Liver (tissue), 9 donors: Measurements from ENCODE around the gene RIC8B. TPM values are rescaled to one million over a fixed set of nuclear protein-coding genes. Genes with fewer than 3 reads are reported as not detected.

ENCODE experiments used
- DNase-seq: peaks from one replicate; pipeline ENCODE4 v3.0.0-alpha.2; 2017; ENCODE audit warnings: low spot score
- H3K27ac ChIP-seq, 2 donors: one replicate each; pipeline ENCODE4 v1.7.0; 2013; ENCODE audit warnings: inconsistent platforms in 2 of 2, low read length in 2 of 2, control low read depth in 1 of 2, low read depth in 1 of 2, mild to moderate bottlenecking in 1 of 2
- H3K27me3 ChIP-seq, 4 donors: one replicate each; pipeline versions ENCODE4 v1.6.1 to v1.7.0; 2013; ENCODE audit warnings: low read length in 3 of 4, inconsistent platforms in 1 of 4, mild to moderate bottlenecking in 1 of 4, moderate library complexity in 1 of 4; ENCODE audit not compliant: control insufficient read depth in 4 of 4, insufficient read depth in 4 of 4
- H3K36me3 ChIP-seq, 4 donors: one replicate each; pipeline versions ENCODE4 v1.6.1 to v1.7.0; 2013; ENCODE audit warnings: low read length in 3 of 4, mild to moderate bottlenecking in 3 of 4, low read depth in 1 of 4, moderate library complexity in 1 of 4; ENCODE audit not compliant: control insufficient read depth in 4 of 4, insufficient read depth in 3 of 4
- H3K4me1 ChIP-seq, 4 donors: one replicate each; pipeline versions ENCODE4 v1.6.1 to v1.7.0; 2013; ENCODE audit warnings: low read length in 3 of 4, mild to moderate bottlenecking in 3 of 4, moderate library complexity in 1 of 4; ENCODE audit not compliant: control insufficient read depth in 4 of 4, insufficient read depth in 4 of 4
- H3K4me3 ChIP-seq, 3 donors: one replicate each; pipeline versions ENCODE4 v1.6.1 to v1.7.0; 2013; ENCODE audit warnings: low read length in 3 of 3, control low read depth in 1 of 3, low read depth in 1 of 3, mild to moderate bottlenecking in 1 of 3
- H3K9ac ChIP-seq, 2 donors: one replicate each; pipeline ENCODE4 v1.7.0; 2013; ENCODE audit warnings: low read length in 2 of 2, mild to moderate bottlenecking in 2 of 2, moderate library complexity in 2 of 2, control low read depth in 1 of 2, low read depth in 1 of 2
- H3K9me3 ChIP-seq, 4 donors: one replicate each; pipeline versions ENCODE4 v1.6.1 to v1.7.0; 2013; ENCODE audit warnings: low read length in 3 of 4; ENCODE audit not compliant: control insufficient read depth in 4 of 4
- FOXA1 ChIP-seq: IDR thresholded peaks from 2 replicates; pipeline ENCODE4 v1.6.1; 2016; ENCODE audit warnings: antibody characterized with exemption
- FOXA2 ChIP-seq: IDR thresholded peaks from 2 replicates; pipeline ENCODE4 v1.6.1; 2016; ENCODE audit warnings: antibody characterized with exemption
- GABPA ChIP-seq, 2 donors: IDR thresholded peaks in 1 of 2; conservative IDR thresholded peaks in 1 of 2; 2 replicates each; pipeline ENCODE4 v1.6.1; 2016; ENCODE audit warnings: antibody characterized with exemption in 2 of 2, mild to moderate bottlenecking in 1 of 2, moderate library complexity in 1 of 2
- HNF4A ChIP-seq, 2 donors: conservative IDR thresholded peaks; 2 replicates each; pipeline ENCODE4 v1.6.1; 2016; ENCODE audit warnings: antibody characterized with exemption in 2 of 2, mild to moderate bottlenecking in 2 of 2
- HNF4G ChIP-seq: IDR thresholded peaks from 2 replicates; pipeline ENCODE4 v1.6.1; 2016; ENCODE audit warnings: antibody characterized with exemption
- JUND ChIP-seq, 2 donors: IDR thresholded peaks; 2 replicates each; pipeline ENCODE4 v1.6.1; 2016; ENCODE audit warnings: antibody characterized with exemption in 2 of 2
- NR2F2 ChIP-seq: IDR thresholded peaks from 2 replicates; pipeline ENCODE4 v1.6.1; 2016; ENCODE audit warnings: antibody characterized with exemption
- RAD21 ChIP-seq, 2 donors: IDR thresholded peaks; 2 replicates each; pipeline ENCODE4 v1.6.1; 2016; ENCODE audit warnings: antibody characterized with exemption in 2 of 2, mild to moderate bottlenecking in 2 of 2
- SP1 ChIP-seq: IDR thresholded peaks from 2 replicates; pipeline ENCODE4 v1.6.1; 2018; ENCODE audit warnings: antibody characterized with exemption, mild to moderate bottlenecking
- TAF1 ChIP-seq: conservative IDR thresholded peaks from 2 replicates; pipeline ENCODE4 v1.6.1; 2016; ENCODE audit warnings: antibody characterized with exemption, mild to moderate bottlenecking
- YY1 ChIP-seq: IDR thresholded peaks from 2 replicates; pipeline ENCODE4 v1.6.1; 2016; ENCODE audit warnings: antibody characterized with exemption, mild to moderate bottlenecking
- WGBS: extraction: QIAGEN DNeasy Blood & Tissue Kit; methylation state at CpG from one replicate; pipeline ENCODE4 v1.1.7; 2013; 5-methylcytosine and 5-hydroxymethylcytosine counted together
- polyA plus RNA-seq, 2 donors: library from polyadenylated mRNA; stranded (reverse) in 1 of 2; unstranded in 1 of 2; fragments of 200-250 nt in 1 of 2; fragments of >200 nt in 1 of 2; fragmentation: Nextera tagmentation in 1 of 2; extraction: Ambion mirVana in 1 of 2; gene quantifications; one replicate each; pipeline versions ENCODE4 v1.2.1 to v1.2.3, GENCODE V29; 2013 to 2015
- total RNA-seq, 2 donors: library from RNA; depleted of rRNA; stranded (reverse); fragments of >200 nt; gene quantifications; one replicate each; pipeline ENCODE4 v1.2.3, GENCODE V29; 2014
- TF ChIP-seq, protein P1 (sequence below): fragments of 150-350 bp; IDR thresholded peaks from 2 replicates; pipeline ENCODE4 v1.5.1; 2017; ENCODE audit warnings: improper control_type of control experiment, low read depth, low read length; ENCODE audit not compliant: missing input control
- TF ChIP-seq, protein P2 (sequence below): IDR thresholded peaks from 2 replicates; pipeline ENCODE4 v1.6.1; 2016; ENCODE audit warnings: antibody characterized with exemption
- TF ChIP-seq, protein P3 (sequence below): IDR thresholded peaks from 2 replicates; pipeline ENCODE4 v1.6.1; 2016; ENCODE audit warnings: antibody characterized with exemption
- TF ChIP-seq, protein P4 (sequence below): IDR thresholded peaks from 2 replicates; pipeline ENCODE4 v1.6.1; 2016; ENCODE audit warnings: antibody characterized with exemption
- donor health status: healthy.
- donor health status: healthy.
- donor health status: healthy.
- donor health status: healthy.
- donor health status: healthy.

The RIC8B gene
- total and polyA plus RNA-seq, 4 donors: 2.7 to 15.1 (median 4.2) TPM

DNA sequence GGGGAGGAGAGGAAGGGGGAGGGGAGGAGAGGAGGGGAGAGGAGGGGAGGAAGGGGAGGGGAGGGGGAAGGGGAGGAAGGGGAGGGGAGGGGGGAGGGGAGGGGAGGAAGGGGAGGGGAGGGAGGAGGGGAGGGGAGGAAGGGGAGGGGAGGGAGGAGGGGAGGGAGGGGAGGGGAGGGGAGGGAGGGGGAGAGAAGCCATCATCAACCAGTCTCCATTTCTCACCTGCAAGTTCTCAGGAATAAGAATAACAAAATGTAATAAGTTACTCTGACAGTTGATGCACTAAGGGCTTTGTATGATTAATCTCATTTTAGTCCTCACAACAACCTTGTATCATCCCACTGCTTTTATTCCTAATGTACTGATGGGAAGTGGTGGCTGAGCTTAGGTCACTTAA lies 122.1 kb downstream of the RIC8B start:
- Histone ChIP-seq H3K36me3 (no peaks in the 10 kb centered on the region), H3K4me1 (no peaks in the 10 kb centered on the region), H3K27me3 (no peaks in the 10 kb centered on the region), H3K9me3 (no peaks in the 10 kb centered on the region), H3K27ac (no peak overlapping the region), H3K4me3 (no peak overlapping the region), H3K9ac (no peak overlapping the region)
- no peak for DNase-seq
- TF ChIP-seq FOXA1 (no peak), HNF4A (conservative IDR thresholded peaks at IDR 0.05) (no peak), GABPA (IDR thresholded peaks at IDR 0.05 in 1 of 2, conservative IDR thresholded peaks at IDR 0.05 in 1 of 2) (no peak), TAF1 (no peak), SP1 (no peak), YY1 (no peak), JUND (IDR thresholded peaks at IDR 0.05) (no peak)
- TF ChIP-seq, protein P1, sequence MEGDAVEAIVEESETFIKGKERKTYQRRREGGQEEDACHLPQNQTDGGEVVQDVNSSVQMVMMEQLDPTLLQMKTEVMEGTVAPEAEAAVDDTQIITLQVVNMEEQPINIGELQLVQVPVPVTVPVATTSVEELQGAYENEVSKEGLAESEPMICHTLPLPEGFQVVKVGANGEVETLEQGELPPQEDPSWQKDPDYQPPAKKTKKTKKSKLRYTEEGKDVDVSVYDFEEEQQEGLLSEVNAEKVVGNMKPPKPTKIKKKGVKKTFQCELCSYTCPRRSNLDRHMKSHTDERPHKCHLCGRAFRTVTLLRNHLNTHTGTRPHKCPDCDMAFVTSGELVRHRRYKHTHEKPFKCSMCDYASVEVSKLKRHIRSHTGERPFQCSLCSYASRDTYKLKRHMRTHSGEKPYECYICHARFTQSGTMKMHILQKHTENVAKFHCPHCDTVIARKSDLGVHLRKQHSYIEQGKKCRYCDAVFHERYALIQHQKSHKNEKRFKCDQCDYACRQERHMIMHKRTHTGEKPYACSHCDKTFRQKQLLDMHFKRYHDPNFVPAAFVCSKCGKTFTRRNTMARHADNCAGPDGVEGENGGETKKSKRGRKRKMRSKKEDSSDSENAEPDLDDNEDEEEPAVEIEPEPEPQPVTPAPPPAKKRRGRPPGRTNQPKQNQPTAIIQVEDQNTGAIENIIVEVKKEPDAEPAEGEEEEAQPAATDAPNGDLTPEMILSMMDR: no peak
- TF ChIP-seq, protein P2, sequence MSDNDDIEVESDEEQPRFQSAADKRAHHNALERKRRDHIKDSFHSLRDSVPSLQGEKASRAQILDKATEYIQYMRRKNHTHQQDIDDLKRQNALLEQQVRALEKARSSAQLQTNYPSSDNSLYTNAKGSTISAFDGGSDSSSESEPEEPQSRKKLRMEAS: no peak

DNA sequence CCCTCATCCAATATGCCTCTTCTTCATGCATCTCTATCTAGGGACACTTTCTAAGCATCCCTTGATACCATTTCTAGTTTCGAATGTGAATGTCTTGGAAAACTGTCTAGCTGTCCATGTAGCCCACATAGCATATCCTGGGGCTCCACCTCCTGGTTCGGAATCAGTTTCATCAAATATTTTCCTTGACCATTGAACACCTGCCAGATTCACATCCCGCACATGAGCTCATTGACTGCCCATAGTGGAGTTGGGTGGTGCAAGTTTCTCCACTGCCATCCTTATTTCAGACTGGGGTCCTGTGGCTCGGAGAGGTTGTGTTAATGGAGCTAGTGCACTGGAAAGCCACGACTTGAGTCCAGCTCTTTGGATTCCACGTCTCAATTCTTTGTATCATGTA lies 122.6 kb downstream of the RIC8B start:
- no peak for TF ChIP-seq SP1
- peak in 1 of 2 donors; percentile 29 for TF ChIP-seq RAD21 (IDR thresholded peaks at IDR 0.05)
- no peak for TF ChIP-seq YY1
- TF ChIP-seq FOXA2: no peak
- 75% methylated on average over 6 of the region's 6 CpGs for WGBS

DNA sequence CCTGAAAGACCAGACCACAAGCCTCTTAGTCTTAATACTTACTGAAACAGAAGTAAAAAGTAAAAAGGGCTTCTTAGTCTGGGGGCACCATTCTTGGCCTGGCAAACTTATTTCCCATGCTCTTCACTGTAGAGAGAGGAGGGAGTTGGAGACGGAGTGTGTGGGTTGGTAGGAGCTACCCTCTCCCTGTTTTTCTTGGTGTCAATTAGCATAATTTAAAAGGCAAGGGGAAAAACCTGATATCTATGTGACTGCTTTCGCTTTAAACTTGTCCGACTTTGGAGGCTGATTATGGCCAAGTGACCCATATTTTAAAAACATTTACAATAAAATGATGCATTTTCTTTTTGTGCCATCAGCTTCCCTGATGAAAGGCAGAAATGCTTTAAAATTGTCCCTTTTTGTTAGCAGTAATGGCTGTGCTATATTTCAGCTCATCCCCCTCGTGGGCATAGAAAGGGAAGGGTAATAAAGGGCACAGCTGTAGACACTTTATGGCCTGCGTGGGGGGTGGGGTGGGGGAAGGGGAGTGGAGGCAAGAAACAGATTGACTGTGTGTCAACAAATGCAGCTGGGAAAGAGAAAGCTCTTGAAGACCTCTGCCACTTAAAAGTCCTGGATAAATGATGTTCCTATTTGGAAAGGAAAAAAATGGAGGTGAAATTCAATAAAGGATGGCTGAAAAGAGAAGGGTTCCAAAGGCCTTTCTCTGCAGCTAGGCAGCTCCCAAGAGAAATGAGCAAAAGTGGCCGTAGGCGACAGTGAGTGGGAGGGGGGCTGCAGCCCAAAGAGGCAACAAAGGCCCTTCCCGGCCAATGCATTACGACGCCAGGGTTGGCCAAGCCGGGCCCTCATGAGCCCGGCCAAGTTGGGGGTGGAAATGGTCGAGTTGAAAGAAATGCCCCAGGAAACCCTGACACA lies 123.8 kb downstream of the RIC8B start:
- WGBS: 72% methylated on average over 13 of the region's 13 CpGs
- no peak overlapping the region for H3K27ac ChIP-seq
- H3K27me3 ChIP-seq: no peaks in the 10 kb centered on the region
- no peak for DNase-seq
- H3K9me3 ChIP-seq: no peaks in the 10 kb centered on the region
- no peak overlapping the region for H3K9ac ChIP-seq
- no peaks in the 10 kb centered on the region for H3K36me3 ChIP-seq
- H3K4me1 ChIP-seq: peaks cover 1 to 3% (median 2%) of the 10 kb centered on the region in 4 donors
- H3K4me3 ChIP-seq: no peak overlapping the region
- TF ChIP-seq, protein P1: no peak
- TF ChIP-seq SP1 (no peak), NR2F2 (no peak), RAD21 (IDR thresholded peaks at IDR 0.05) (no peak), FOXA1 (no peak), GABPA (IDR thresholded peaks at IDR 0.05 in 1 of 2, conservative IDR thresholded peaks at IDR 0.05 in 1 of 2) (no peak), HNF4G (no peak), FOXA2 (no peak), TAF1 (no peak), JUND (IDR thresholded peaks at IDR 0.05) (no peak), HNF4A (conservative IDR thresholded peaks at IDR 0.05) (no peak), YY1 (no peak)
- TF ChIP-seq, protein P3, sequence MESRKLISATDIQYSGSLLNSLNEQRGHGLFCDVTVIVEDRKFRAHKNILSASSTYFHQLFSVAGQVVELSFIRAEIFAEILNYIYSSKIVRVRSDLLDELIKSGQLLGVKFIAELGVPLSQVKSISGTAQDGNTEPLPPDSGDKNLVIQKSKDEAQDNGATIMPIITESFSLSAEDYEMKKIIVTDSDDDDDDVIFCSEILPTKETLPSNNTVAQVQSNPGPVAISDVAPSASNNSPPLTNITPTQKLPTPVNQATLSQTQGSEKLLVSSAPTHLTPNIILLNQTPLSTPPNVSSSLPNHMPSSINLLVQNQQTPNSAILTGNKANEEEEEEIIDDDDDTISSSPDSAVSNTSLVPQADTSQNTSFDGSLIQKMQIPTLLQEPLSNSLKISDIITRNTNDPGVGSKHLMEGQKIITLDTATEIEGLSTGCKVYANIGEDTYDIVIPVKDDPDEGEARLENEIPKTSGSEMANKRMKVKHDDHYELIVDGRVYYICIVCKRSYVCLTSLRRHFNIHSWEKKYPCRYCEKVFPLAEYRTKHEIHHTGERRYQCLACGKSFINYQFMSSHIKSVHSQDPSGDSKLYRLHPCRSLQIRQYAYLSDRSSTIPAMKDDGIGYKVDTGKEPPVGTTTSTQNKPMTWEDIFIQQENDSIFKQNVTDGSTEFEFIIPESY: no peak
- TF ChIP-seq, protein P2: no peak
- TF ChIP-seq, protein P4, sequence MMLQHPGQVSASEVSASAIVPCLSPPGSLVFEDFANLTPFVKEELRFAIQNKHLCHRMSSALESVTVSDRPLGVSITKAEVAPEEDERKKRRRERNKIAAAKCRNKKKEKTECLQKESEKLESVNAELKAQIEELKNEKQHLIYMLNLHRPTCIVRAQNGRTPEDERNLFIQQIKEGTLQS: no peak

More for the DNA sequence above, 122.6 kb downstream of the RIC8B start:
- no peak for DNase-seq
- Histone ChIP-seq H3K27ac (no peak overlapping the region), H3K4me1 (no peaks in the 10 kb centered on the region), H3K9me3 (no peaks in the 10 kb centered on the region), H3K4me3 (no peak overlapping the region), H3K36me3 (no peaks in the 10 kb centered on the region), H3K27me3 (no peaks in the 10 kb centered on the region), H3K9ac (no peak overlapping the region)
